Uterus (tissue), 2 donors: ENCODE data around the gene LRP1B.

Source experiments
- CTCF ChIP-seq, 4 experiments: fragments of 200-600 bp in 2 of 4; fragments of 450-650 bp in 2 of 4; sonication (generic) in 2 of 4; IDR thresholded peaks; one replicate each; pipeline ENCODE4 v1.5.1; 2016 to 2019; ENCODE audit warnings: antibody characterized with exemption in 4 of 4, mild to moderate bottlenecking in 2 of 4, moderate library complexity in 1 of 4
- POLR2A ChIP-seq, 2 donors: fragments of 450-650 bp; IDR thresholded peaks; one replicate each; pipeline ENCODE4 v1.6.1; 2016; ENCODE audit warnings: antibody characterized with exemption in 2 of 2, mild to moderate bottlenecking in 1 of 2, moderate library complexity in 1 of 2

- TF ChIP-seq CTCF (IDR thresholded peaks at IDR 0.05), result no peak
- no peak for TF ChIP-seq POLR2A (IDR thresholded peaks at IDR 0.05)
Observed at GRCh38 chr2:141888987-141889555, 241.7 kb downstream of the LRP1B start.
